Astrocyte (in vitro differentiated cells and primary cell): ENCODE results near the gene SLIT3. TPM values are rescaled to one million over a fixed set of nuclear protein-coding genes. Genes with fewer than 3 reads are reported as not detected.

Experiments used
- DNase-seq: peaks from one replicate; pipeline ENCODE4 v3.0.0-alpha.2; 2010; ENCODE audit warnings: low read depth
- FAIRE-seq: peaks from 2 replicates; lab custom pipeline; 2011; peaks lifted over from hg19 to GRCh38; lab: Jason Lieb, UNC
- H2AFZ ChIP-seq: 2 replicates; pipeline ENCODE4 v1.6.0; 2012; ENCODE audit warnings: low read depth, low read length, inconsistent platforms
- H3K27ac ChIP-seq: 2 replicates; pipeline ENCODE4 v1.5.1; 2011; ENCODE audit warnings: low read depth, low read length, inconsistent platforms
- H3K27me3 ChIP-seq: 2 replicates; pipeline ENCODE4 v1.6.0; 2011; ENCODE audit warnings: low read length, inconsistent platforms; ENCODE audit not compliant: insufficient read depth
- H3K36me3 ChIP-seq: 2 replicates; pipeline ENCODE4 v1.5.1; 2011; ENCODE audit warnings: low read length, inconsistent platforms; ENCODE audit not compliant: insufficient read depth
- H3K4me1 ChIP-seq: 2 replicates; pipeline ENCODE4 v1.5.1; 2011; ENCODE audit warnings: low read length, inconsistent platforms; ENCODE audit not compliant: insufficient read depth
- H3K4me2 ChIP-seq: 2 replicates; pipeline ENCODE4 v1.6.0; 2012; ENCODE audit warnings: low read length, inconsistent platforms
- H3K4me3 ChIP-seq: 2 replicates; pipeline ENCODE4 v1.5.1; 2011; ENCODE audit warnings: low read depth, mild to moderate bottlenecking, low read length, inconsistent platforms; ENCODE audit not compliant: insufficient read depth
- H3K79me2 ChIP-seq: 2 replicates; pipeline ENCODE4 v1.6.0; 2012; ENCODE audit warnings: mild to moderate bottlenecking, low read length, inconsistent platforms; ENCODE audit not compliant: insufficient read depth
- H3K9ac ChIP-seq: 2 replicates; pipeline ENCODE4 v1.6.0; 2012; ENCODE audit warnings: mild to moderate bottlenecking, low read length, inconsistent platforms
- H3K9me3 ChIP-seq: 2 replicates; pipeline ENCODE4 v1.5.1; 2012; ENCODE audit warnings: low read depth, mild to moderate bottlenecking, low read length, inconsistent platforms; ENCODE audit not compliant: insufficient read depth
- H4K20me1 ChIP-seq: 2 replicates; pipeline ENCODE4 v1.6.0; 2012; ENCODE audit warnings: low read length, inconsistent platforms; ENCODE audit not compliant: insufficient read depth
- H3K27ac Mint-ChIP-seq: one replicate; pipeline ENCODE4 v1.8.0; 2021; ENCODE audit warnings: mild to moderate bottlenecking, mixed read lengths; ENCODE audit not compliant: unreplicated experiment
- H3K27me3 Mint-ChIP-seq: one replicate; pipeline ENCODE4 v1.8.0; 2021; ENCODE audit warnings: low read depth, mixed read lengths; ENCODE audit not compliant: unreplicated experiment
- H3K36me3 Mint-ChIP-seq: one replicate; pipeline ENCODE4 v1.8.0; 2021; ENCODE audit warnings: low read depth, mixed read lengths; ENCODE audit not compliant: unreplicated experiment
- H3K4me1 Mint-ChIP-seq: one replicate; pipeline ENCODE4 v1.8.0; 2021; ENCODE audit warnings: low read depth, mixed read lengths; ENCODE audit not compliant: unreplicated experiment
- H3K4me3 Mint-ChIP-seq: one replicate; pipeline ENCODE4 v1.8.0; 2021; ENCODE audit warnings: mild to moderate bottlenecking, moderate library complexity, mixed read lengths; ENCODE audit not compliant: unreplicated experiment
- H3K9me3 Mint-ChIP-seq: one replicate; pipeline ENCODE4 v1.8.0; 2021; ENCODE audit warnings: mild to moderate bottlenecking, mixed read lengths; ENCODE audit not compliant: unreplicated experiment
- CTCF ChIP-seq: IDR thresholded peaks from 2 replicates; pipeline ENCODE4 v1.5.1; 2011; ENCODE audit warnings: low read depth, mild to moderate bottlenecking, inconsistent platforms, low read length, moderate library complexity; ENCODE audit not compliant: insufficient read depth
- EZH2 ChIP-seq: IDR thresholded peaks from 2 replicates; pipeline ENCODE4 v1.6.1; 2012; ENCODE audit warnings: mild to moderate bottlenecking, low read length, inconsistent platforms; ENCODE audit not compliant: insufficient read depth
- total RNA-seq: library from RNA; stranded (reverse); gene quantifications from 2 replicates; pipeline ENCODE4 v1.2.1, GENCODE V29; 2021

Gene SLIT3
- total RNA-seq, 1 donor from 2014 or later: 20.7 TPM

GRCh38 chr5:168844016-168844921, 456.7 kb downstream of the SLIT3 start:
- TF ChIP-seq EZH2: no peak
- TF ChIP-seq CTCF: no peak
- no peak overlapping the region for H2AFZ ChIP-seq
- H3K79me2 ChIP-seq: no peaks in the 10 kb centered on the region
- no peaks in the 10 kb centered on the region for H3K9me3 Mint-ChIP-seq
- H3K27ac Mint-ChIP-seq: no peak overlapping the region
- H3K4me3 ChIP-seq: no peak overlapping the region
- H3K9me3 ChIP-seq: no peaks in the 10 kb centered on the region
- DNase-seq: no peak
- H3K36me3 ChIP-seq: no peaks in the 10 kb centered on the region
- no peak overlapping the region for H3K27ac ChIP-seq
- H3K9ac ChIP-seq: no peak overlapping the region
- peak overlapping the region; percentile 19 for H3K4me2 ChIP-seq
- H3K27me3 Mint-ChIP-seq: peaks cover 30% of the 10 kb centered on the region
- peaks cover 25% of the 10 kb centered on the region for H3K27me3 ChIP-seq
- H3K4me1 Mint-ChIP-seq: no peaks in the 10 kb centered on the region
- peaks cover 3% of the 10 kb centered on the region for H3K36me3 Mint-ChIP-seq
- no peak for FAIRE-seq
- H3K4me3 Mint-ChIP-seq: no peak overlapping the region
- no peaks in the 10 kb centered on the region for H4K20me1 ChIP-seq
- H3K4me1 ChIP-seq: no peaks in the 10 kb centered on the region

GRCh38 chr5:168843277-168844015, 457.5 kb downstream of the SLIT3 start:
- Histone ChIP-seq H4K20me1 (no peaks in the 10 kb centered on the region), H3K36me3 (no peaks in the 10 kb centered on the region), H3K27ac (no peak overlapping the region), H2AFZ (no peak overlapping the region), H3K27me3 (peaks cover 19% of the 10 kb centered on the region), H3K9me3 (no peaks in the 10 kb centered on the region), H3K4me2 (no peak overlapping the region), H3K4me3 (no peak overlapping the region), H3K9ac (no peak overlapping the region), H3K79me2 (no peaks in the 10 kb centered on the region), H3K4me1 (no peaks in the 10 kb centered on the region)
- Mint-ChIP-seq H3K27ac (no peak overlapping the region), H3K27me3 (peaks cover 34% of the 10 kb centered on the region), H3K36me3 (peaks cover 3% of the 10 kb centered on the region), H3K4me1 (no peaks in the 10 kb centered on the region), H3K4me3 (no peak overlapping the region), H3K9me3 (no peaks in the 10 kb centered on the region)
- DNase-seq (no peak), FAIRE-seq (no peak)
- no peak for TF ChIP-seq CTCF
